ENCODE results near the gene SCART1. TPM values are rescaled to one million over a fixed set of nuclear protein-coding genes. Genes with fewer than 3 reads are reported as not detected.

SCART1 gene
- total and polyA plus RNA-seq, 11 donors = 0.08 to 1.3 (median 0.34) TPM

- no peak overlapping the region for H3K4me3 ChIP-seq
- 80 to 86% (median 80%) methylated on average over 4 of the region's 4 CpGs for WGBS, 4 donors
- DNase-seq (no peak), ATAC-seq (no peak)
- no peaks in the 10 kb centered on the region for H3K27me3 ChIP-seq
- no peaks in the 10 kb centered on the region for H3K4me1 ChIP-seq
- peaks cover 0 to 28% (median 20%) of the 10 kb centered on the region in 12 donors for H3K9me3 ChIP-seq
- H3K36me3 ChIP-seq = no peaks in the 10 kb centered on the region
- H3K27ac ChIP-seq = no peak overlapping the region
- TF ChIP-seq CTCF (IDR thresholded peaks at IDR 0.05) = no peak
- TF ChIP-seq POLR2A (IDR thresholded peaks at IDR 0.05) = no peak
- intact Hi-C loops (cut with DNase I) = no loop called here
Observed at GRCh38 chr10:133452453-133452852, 1.3 kb upstream of the SCART1 start.

DNA sequence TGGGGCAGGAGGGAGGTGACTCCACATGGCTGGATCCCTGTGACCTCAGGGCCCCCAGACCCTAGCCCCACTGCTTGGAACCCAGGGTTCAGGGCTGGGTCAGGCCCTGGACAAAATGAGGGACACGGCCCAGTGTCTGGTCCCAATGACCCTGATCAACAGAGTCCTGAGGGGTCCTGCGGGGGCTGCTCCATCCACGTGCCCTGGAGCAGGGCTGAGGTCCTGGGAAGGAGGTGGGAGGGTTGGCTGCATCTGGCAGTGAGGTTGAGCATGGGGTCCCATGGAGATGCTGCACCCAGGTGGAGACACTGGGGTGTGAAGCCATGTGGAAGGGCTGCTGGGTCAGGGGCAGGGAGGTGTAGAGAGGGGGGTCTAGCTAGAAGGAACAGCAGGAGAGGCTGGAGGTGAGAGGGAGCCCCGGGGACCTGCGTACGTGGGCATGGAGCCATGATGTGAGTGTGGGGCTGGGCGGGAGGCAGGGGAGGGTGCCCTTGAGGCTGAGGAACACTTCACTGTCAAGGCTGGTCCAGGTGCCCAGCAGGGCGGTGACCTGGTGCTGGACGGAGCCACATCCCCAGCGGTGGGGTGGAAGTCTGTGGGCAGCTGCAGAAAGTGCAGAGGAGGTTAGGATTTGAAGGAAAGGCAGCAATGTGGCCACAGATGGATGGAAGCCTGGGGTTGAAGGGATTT lies 604 bp downstream of the SCART1 start:
- Histone ChIP-seq H3K27me3 (no peaks in the 10 kb centered on the region), H3K9me3 (peaks cover 0 to 9% (median 1%) of the 10 kb centered on the region in 12 donors), H3K4me1 (no peaks in the 10 kb centered on the region), H3K36me3 (no peaks in the 10 kb centered on the region), H3K27ac (no peak overlapping the region), H3K4me3 (no peak overlapping the region)
- no peak for ATAC-seq
- 83 to 92% (median 87%) methylated on average over 9 to 10 of the region's 10 CpGs for WGBS, 4 donors
- intact Hi-C loops (cut with DNase I) = no loop called here
- TF ChIP-seq CTCF (IDR thresholded peaks at IDR 0.05) = no peak
- DNase-seq = no peak

DNA sequence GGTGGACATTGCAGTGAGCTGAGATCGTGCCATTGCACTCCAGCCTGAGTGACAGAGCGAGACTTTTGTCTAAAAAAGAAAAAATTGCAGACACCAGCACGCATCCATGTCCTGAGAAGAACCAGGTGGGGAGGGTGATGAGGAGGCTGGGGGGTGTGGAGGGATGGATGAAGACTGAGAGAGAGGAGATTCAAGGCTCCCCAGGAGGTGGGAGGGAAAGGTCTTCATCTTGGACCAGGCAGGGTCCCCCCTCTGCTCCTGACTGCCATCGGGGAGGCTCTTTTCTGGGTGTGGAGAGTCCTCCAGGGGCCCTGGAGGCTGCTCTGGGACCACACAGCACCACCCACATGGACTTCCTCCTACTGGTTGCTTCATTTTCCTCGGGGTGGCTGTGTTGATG lies 1.5 kb downstream of the SCART1 start:
- H3K9me3 ChIP-seq = peaks cover 0 to under 1% (median 0%) of the 10 kb centered on the region in 12 donors
- no peaks in the 10 kb centered on the region for H3K27me3 ChIP-seq
- TF ChIP-seq POLR2A (IDR thresholded peaks at IDR 0.05) = no peak
- TF ChIP-seq CTCF (IDR thresholded peaks at IDR 0.05) = no peak
- WGBS, 4 donors = 74 to 84% (median 81%) methylated on average over 5 of the region's 5 CpGs
- no peak overlapping the region for H3K4me3 ChIP-seq
- no peak for ATAC-seq
- H3K27ac ChIP-seq = no peak overlapping the region
- H3K4me1 ChIP-seq = no peaks in the 10 kb centered on the region
- no peaks in the 10 kb centered on the region for H3K36me3 ChIP-seq
- intact Hi-C loops (cut with DNase I) = no loop called here
- no peak for DNase-seq

DNA sequence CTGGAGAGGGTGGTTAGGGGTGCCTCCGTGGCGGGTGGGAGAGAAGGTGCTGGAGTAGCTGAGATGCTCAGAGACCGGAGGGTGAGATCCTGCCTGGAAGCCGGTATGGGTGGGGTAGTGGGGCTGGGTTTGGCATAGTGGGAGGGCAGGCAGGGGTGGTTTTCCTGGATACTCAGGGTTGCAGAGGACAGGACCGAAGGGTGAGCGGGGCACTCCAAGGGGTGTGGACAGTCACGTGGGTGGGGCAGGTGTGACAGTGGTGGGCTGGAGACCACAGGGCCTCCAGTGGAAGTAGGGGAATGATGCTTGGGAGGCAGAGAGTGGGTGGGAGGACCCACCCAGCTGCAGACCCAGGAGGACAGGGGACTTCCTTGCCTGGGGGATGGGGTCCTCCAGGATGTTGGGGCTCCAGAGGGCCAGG lies 1.9 kb downstream of the SCART1 start:
- Histone ChIP-seq H3K9me3 (no peaks in the 10 kb centered on the region), H3K4me1 (no peaks in the 10 kb centered on the region), H3K36me3 (no peaks in the 10 kb centered on the region), H3K27me3 (no peaks in the 10 kb centered on the region), H3K27ac (no peak overlapping the region), H3K4me3 (no peak overlapping the region)
- WGBS, 4 donors = 86 to 93% (median 88%) methylated on average over 7 of the region's 7 CpGs
- no peak for ATAC-seq
- DNase-seq = no peak
- TF ChIP-seq POLR2A (IDR thresholded peaks at IDR 0.05) = no peak
- no peak for TF ChIP-seq CTCF (IDR thresholded peaks at IDR 0.05)
- intact Hi-C loops (cut with DNase I) = no loop called here

Measured in heart left ventricle (tissue), 16 donors.